Measurements from ENCODE around the gene TGFA.

Gene TGFA

DNA sequence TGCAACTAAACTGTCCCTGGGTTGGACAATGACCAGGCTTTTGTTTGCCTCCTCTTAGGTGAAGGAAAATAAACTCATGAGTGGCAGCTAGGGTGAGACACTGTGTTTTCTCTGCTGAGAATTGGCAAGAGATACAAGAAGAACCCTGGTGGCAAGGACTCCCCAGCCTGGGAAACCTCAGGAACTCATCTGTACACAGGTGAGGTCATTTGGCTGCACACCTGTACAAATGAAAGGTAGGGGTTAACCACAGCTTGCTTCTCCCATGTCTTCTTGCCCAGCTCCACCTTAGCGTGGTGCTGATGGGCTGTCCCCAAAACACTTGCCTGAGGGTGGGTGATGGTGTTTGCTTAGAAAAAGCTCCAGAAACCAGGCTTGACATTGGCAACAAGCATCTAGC is 154.6 kb downstream of the TGFA start:
- H3K4me3 ChIP-seq (ENCODE audit: low read length) = no peak overlapping the region
- no peak for TF ChIP-seq ZNF274 (IDR thresholded peaks at IDR 0.05; ENCODE audit: low read depth, low read length)
